ENCODE data around the gene MME.
"Not testable (repeated sequence)": the region's sequence is repeated elsewhere in the genome, so short reads cannot be mapped to it uniquely, and the experiment has no call there.

The MME gene

DNA sequence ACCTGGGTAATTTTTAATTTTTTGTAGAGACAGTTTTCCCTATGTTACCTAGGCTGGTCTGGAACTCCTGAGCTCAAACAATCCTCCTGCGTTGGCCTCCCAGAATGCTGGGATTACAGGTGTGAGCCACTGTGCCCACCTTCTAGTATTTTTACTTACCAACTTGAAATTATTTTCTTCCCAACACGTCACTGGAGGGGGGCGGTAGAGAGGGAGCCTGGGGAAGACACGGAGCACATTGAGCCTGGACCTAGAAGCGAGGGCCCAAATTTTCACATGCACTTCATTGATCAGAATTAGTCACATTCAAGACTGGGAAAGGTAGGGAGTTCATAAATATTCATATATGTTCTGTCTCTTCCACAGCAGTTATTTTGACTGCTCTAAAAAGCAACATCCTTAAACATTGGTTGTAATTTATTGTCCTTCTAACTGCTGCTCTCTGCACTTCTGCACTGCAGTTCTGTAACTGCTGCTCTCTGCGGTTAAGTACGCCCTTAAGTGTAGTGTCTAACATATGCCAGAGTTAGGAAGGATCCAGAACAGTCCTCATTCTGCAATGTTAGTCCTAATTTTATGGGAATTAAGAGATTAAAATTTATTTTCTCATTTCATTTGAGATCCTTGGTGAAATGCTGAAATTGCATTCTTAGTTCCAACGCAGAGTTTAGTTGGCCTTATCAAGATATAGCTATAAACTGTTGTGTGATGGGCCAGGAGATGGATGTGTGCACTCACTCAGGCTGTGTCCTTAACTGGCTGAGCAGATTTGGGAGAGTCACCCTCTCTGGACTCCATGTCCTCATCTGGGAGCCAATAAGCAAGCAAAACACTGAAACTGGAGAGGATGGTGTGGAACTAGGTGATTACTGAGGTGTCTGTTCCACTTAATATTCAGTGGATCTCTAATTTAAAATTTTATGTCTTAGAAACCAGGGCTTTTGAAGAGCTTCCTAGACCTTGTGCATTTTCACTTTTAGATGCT is 115.1 kb downstream of the MME start:
- DNase-seq (ENCODE audit: low read depth), result no peak

DNA sequence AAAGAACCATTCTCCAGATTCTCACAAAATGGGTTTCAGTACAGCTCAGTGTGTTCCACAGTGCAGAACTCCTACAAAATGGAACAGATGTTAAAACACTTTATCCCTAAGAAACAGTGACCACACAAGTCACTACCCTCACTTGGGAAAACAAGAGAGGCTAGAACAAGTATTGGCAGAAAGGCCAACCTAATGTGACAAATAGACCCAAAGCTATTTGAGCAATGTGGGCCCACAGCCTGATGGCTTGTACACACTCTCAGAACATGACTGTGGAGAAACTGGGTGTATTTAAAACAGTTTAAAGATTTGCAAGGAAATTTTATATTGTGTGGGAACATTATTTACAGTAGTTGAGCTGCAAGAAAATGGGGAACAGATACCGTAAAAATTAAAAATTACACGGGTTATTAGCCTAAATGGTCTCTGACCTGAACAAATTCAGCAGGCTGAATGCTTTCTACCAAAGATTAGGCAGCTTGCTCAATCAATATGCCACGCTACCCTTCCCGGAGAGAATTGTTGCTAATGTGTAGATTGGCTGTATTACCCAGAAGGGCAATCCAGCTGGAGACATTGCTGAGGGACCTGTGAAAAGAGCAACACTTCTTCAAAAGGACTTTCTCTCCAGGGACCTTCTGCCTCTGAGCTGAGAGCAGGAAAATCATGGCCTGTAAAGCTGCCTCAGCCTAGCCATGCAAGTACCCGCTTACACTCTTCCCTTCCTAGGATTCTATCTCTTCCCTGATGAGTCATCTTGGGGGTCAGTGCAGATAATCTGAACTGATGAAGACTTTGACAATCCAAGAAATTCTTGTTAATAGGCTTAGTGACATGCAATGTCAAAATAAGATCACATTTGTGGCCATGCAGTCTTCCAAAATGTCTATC is 116.3 kb downstream of the MME start:
- no peak for DNase-seq (ENCODE audit: low read depth)

DNA sequence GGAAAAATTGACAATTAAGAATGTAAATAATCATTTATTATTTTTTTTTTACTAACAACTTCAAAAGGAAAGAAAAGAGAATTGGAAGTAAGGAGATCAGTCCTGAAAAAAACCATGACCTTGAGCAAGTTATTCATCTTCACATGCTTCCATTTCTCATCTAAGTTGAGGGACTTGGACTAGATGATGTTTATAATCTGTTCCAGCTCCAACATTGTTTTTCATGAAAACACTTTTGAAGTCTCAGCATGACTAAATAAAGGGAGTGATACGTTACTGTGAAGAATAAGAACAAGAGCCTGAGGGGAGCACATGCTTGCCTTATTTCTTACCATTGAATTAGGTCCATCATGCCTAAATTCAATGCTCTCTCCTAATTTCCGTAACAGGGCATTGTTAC is 117.7 kb downstream of the MME start:
- no peak for DNase-seq (ENCODE audit: low read depth)

DNA sequence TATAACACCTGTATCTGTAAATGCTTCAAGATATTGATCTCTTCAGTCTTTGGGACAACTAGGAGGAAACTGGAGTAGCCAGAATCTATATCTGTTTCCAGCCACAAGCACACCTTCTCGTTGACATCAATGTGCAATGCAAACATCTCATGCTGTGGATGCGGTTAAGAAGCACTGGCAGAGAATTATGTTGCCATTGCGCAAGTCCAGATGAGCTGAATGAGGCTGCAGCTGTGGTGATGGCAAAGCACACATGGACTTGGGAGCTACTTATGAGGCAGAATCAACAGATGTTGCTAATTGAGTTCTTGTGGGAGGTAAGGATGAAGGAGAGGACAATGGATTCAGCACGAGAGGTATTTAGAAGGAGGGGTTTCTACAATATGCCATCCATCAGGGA is 122.5 kb downstream of the MME start:
- DNase-seq (ENCODE audit: low read depth), result no peak

DNA sequence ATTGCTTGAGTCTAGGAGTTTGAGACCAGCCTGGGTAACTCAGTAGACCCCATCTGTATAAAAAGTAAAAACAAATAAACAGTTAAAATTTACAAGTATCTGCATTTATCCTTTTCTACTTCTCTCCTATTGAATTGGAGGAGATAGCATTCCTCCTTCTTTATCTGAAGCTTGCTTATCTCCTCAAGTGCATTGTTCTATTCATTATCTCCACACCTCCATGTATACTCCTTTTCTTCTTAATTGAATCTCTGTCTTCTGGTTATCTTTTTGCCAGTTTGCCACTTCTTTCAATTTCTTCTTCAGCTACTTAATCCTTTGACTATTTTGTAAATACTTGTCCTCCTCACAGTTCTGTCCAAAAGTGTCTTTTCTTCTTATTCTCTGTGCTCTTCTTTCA is 124.7 kb downstream of the MME start:
- DNase-seq (ENCODE audit: low read depth), result no peak

DNA sequence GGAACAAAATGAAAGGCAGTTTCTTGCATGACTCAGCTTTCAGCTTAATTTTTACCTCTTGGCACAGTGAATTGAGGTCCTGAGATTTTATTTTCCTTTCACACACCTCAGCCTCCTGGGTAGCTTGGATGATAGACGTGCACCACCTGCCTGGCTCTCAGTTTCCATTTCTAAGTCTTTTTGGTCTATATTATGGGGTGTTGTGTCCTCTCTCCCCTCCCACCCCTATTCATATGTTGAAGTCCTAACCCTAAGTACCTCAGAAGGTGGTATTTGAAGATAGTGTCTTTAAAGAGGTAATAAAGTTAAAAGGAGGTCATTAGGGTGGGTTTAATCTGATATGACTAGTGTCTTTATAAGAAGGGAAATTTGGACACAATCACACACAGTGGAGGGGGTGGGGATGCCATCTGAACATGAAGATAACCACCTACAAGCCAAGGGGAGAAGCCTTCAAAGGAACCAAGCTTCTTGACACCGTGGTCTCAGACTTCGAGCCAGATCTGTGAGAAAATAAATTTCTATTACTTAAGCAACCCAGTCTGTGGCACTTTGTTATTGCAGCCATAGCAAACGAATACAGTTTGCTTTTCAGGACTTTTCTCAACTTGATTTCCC is 128.2 kb downstream of the MME start:
- no peak for DNase-seq (ENCODE audit: low read depth)

DNA sequence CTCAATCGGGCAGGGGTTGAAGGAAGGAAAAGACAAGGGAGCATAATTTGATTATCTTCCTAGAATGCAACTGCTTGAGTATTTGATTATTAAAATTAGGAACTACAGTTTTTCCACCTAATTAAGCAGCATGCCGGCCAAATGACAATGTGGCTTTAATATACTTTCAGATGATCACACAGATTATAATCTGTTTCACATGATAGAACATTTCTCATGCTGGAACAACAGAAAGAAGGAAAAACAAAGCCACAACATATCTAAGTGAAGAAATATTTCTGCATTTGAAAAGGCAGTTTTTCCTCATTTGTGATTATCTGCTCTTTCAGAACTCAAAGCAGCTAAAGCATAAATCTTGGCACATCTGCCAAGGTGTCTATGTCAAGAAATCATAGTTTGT is 130.6 kb downstream of the MME start:
- no peak for DNase-seq (ENCODE audit: low read depth)

DNA sequence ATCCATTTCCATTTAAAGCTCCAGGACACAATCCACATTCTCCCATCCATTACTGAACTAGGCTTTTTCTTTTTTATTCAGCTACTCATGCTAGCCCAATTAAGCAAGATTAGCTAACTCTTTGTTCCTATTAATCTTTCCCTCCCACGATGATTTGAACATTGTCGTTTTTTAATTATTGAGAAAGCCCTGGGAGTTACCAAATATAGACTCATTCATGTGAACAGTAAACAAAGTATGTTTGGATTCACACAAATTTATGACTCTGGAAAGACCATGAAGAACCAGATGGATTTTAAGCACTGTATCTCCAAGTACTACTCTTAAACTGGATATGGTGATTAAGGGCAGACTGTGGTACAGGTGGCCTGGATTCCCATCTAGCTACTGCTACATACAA is 131.1 kb downstream of the MME start:
- DNase-seq (ENCODE audit: low read depth), result no peak

DNA sequence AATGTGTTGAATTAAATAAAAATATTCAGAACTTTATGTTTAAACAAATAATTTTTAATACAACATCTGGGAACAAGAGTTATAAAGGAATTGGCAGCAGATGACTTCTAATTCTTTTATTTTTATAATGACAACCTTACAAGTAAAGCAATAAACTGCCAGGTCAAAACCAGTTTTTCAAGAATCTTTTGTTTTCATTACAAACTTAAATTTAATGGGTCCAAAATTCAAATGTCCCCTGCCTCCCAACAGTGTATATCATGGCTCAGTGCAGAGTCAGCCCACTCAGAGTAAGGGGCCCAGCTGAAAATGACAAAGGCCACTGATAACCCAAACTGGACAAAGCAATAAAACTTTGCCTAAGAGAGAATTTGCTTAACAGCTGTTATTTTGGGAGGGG is 131.8 kb downstream of the MME start:
- no peak for DNase-seq (ENCODE audit: low read depth)

DNA sequence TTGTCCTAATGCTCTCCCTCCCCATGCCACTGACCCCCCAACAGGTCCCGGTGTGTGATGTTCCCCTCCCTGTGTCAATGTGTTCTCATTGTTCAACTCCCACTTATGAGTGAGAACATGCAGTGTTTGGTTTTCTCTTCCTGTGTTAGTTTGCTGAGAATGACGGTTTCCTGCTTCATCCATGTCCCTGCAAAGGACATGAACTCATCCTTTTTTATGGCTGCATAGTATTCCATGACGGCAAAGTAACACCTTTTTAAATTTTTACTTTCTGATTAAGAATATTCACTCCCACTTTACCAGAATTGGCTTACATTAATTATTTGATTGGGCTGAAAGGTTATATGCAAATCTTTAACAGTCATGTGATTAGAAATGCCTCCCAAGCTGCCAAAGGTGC is 135.9 kb downstream of the MME start:
- DNase-seq (ENCODE audit: low read depth), result not testable (repeated sequence)

DNA sequence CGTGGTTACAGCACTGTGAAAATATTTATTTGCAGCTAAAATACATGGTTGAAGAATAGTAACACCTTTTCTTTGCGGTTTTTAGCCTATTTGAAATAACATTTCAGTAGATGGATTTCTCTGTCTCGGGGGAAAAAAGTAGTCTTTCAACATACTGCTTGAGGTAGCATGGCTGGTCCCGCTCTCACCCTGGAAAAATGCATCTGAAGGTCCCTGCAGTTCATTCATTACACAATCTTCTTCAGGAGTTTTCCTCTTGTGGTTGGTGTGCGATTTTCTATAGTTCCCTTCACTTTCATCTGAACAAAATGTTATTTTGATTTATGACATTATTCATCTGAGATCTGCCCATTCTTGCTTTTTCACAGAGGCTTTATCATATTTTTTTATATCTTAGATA is 137.5 kb downstream of the MME start:
- DNase-seq (ENCODE audit: low read depth), result no peak

DNA sequence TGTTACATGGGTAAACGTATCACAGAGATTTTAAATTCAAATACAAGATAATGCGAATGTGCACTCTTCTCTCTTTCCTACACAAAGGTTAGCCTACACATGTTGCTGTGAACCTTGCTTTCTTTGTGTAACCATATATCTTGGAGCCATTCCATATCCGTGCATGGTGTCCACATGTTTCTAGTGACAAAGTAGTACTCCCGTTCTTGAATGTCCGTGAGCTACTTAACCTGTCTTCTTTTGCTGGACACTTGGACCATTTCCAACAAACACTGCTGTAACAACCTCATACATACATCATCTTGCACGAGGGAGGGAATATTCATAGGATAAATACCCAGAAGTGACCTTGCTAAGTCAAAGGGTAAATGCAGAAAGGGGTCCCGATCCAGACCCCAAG is 138.3 kb downstream of the MME start:
- DNase-seq (ENCODE audit: low read depth), result no peak

DNA sequence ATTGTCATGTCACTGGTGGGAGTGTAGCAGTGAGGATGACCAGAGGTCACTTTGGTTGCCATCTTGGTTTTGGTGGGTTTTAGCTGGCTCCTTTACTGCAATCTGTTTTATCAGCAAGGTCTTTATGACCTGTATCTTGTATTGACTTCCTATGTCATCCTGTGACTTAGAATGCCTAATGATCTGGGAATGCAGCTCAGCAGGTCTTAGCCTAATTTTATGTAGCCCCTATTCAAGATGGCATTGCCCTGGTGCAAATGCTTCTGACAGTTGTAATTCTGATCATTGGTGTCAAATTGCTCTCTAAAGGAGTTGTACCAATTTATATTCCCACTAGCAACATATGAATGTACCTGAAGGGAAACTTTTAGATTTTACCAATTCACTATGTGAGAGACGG is 139.0 kb downstream of the MME start:
- DNase-seq (ENCODE audit: low read depth), result no peak

DNA sequence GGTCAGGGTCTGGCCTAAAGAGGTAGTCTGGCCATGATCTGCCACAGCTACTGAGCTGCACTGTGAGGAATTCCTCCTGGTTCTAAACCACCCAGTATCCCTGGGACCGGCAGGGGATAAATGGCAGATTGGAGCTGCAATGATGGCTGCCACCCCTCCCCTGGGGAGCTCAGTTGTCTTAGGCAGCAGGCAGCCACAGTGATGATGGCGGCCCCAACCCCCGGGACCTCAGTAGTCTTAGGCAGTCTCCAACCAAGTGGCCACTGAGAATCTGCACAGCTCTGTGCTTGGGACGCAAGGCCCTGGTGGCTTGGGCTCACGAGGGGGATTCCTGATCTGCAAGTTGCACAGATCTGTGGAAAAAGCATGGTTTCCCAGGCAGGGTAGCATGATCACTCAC is 145.3 kb downstream of the MME start:
- DNase-seq (ENCODE audit: low read depth), result no peak

DNA sequence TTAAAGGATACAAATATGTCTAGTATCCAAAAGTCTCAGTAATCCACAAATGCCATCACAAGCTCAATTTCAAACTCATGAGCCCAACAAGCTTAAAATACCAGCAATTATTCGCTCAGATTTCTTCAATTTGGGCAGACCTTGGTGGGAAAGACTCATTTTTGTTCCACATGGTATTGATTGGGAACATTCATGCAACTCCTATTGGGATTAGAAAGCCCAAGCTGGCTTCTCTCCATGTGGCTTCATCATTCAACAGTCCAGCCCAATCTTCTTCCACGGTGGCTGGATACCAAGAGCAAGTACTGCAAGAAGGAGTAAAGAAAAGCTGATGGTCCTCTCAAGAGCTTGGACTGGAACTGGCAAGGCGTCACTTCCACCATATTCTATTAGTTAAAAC is 147.0 kb downstream of the MME start:
- DNase-seq (ENCODE audit: low read depth), result no peak

DNA sequence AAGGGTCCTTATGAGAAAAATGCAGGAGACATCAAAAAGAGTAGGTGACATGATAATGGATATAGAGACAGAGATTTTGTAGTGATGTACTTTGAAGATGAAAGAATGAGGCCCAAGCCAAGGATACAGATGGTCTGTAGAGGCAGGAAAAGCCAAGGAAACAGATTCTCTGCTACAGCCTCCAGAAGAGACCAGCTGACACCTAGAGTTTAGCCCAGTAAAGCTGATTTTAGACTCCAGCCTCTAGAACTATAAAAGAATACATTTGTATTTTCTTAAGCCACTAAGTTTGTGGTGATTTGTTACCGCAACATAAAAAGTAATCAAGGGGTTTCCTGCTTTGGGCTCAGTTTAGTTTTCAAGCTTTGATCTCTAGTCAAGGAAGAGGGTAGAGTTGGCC is 148.6 kb downstream of the MME start:
- no peak for DNase-seq (ENCODE audit: low read depth)

DNA sequence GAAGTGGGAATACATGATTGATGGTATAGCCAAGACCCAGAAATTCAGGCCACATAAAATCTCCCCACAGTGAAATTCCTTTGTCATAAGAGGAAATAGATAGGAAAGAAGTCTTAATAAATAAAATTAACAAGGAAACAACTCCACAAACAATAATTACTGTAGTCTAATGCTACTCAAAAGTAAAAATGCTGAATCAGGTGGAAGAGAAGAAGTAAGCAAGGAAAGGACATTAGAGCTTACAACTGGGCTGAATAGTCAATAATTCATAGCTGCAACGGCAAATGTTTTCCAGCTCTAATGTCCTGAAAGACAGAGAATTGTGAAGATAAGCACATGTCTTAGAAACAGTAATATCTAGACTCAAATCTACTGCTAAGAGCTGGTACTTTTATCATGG is 149.0 kb downstream of the MME start:
- DNase-seq (ENCODE audit: low read depth), result no peak

DNA sequence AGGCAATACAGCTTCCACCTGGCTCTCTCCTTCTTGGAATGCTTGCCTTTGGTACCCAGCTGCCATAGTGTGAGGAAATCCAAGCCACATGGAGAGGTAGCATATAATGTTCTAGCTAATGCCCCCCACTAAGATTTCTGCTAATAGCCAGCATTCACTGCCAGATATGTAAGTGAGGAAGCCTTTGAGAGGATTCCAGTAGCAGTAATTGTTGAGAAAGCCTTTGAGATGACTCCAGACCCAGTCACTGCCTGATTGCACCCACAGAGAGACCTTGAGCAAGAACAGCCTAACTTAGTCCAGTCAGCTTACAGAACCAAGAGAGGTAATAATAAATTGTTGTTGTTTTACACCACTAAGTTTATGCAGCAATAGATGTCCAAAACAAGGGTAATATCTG is 150.3 kb downstream of the MME start:
- DNase-seq (ENCODE audit: low read depth), result no peak

DNA sequence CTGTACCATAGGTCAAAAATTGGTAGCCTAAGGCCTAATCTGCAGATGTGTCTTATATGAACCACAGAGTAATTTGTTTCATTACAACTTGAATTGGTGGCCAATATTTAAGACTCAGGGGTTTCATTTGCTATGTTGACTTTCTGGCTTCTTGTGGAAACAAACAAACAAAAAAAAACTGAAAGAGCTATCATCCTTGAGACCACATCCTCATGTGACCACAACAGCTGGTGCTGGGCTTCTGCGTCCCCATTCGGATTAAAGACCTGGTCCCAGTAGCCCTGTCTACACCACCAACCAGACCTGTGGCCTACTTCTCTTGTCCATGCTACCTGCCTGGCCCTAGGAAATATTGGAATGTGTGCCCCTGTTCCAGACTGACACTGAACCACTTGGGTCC is 151.7 kb downstream of the MME start:
- no peak for DNase-seq (ENCODE audit: low read depth)

DNA sequence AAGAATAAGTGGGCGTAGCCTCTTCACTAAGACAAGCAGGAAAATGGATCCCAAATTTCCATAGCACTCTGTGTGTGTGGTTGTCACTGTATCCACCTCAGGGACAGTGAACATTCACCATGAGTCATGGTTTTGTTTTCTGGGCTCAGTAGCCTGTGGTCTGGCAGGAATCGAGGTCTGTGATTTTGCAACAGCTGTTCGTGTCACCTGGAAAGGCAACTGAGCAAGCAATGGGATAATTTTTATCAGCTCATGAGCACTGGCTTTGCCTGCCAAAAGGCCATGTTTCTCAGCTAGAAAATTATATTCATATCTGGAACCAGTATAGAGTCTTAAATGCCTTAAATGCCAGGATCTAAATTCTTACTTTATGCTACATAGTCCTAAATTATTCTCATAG is 152.5 kb downstream of the MME start:
- DNase-seq (ENCODE audit: low read depth), result no peak

DNA sequence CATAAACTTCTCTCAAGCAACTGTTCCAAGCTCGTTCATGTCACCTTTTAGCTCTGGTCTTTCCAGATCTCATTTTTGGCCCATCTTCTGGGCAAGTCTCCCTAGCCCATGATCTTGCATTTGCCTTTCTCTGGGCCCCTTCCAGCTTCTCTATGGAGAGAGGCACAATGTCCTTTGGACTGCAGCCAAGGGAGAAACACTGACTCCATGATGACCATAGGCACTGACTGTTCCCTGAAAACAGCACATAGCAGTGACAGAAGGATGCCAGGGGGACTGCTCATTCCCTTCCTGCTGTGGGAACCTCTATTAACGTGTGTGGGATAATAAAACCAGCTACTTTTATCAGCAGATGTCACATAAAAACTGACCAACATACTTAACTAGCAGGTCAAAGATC is 153.1 kb downstream of the MME start:
- DNase-seq (ENCODE audit: low read depth), result no peak
